Measurements from ENCODE around the gene KCNN3. TPM values are rescaled to one million over a fixed set of nuclear protein-coding genes. Genes with fewer than 3 reads are reported as not detected.

Gene KCNN3
- total and polyA plus RNA-seq, 4 donors: 0.08 to 4.7 (median 1.8) TPM

DNA sequence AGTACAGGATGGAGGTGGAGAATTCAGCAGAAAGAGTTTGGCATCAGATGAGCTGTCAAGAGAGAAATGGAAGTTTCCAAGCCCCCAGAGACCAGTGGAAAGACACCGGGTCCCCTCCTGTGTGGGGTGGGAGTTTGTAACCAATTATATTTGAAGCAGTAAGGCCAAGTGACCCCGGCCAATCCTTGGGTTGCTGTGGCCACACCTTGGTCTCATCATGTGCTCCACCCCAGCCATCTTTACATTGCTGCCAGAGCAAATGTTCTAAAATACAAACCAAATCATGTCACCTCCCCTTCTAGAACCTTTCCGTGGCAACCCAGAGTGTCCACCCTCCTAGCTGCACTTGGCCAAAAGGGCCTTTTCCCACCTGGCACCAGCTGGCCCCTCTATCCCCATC is 86.1 kb downstream of the KCNN3 start:
- WGBS, 2 donors: 85 to 86% methylated on average over 3 of the region's 3 CpGs
- Histone ChIP-seq H3K27me3 (ENCODE audit: control insufficient read depth in 1 of 2, insufficient read depth in 2 of 2, low read length in 1 of 2) (no peaks in the 10 kb centered on the region), H3K27ac (ENCODE audit: low read depth in 1 of 2, low read length in 2 of 2) (no peak overlapping the region), H3K4me1 (ENCODE audit: control insufficient read depth in 1 of 2, insufficient read depth in 2 of 2, low read length in 2 of 2) (no peaks in the 10 kb centered on the region), H3K9me3 (ENCODE audit: control insufficient read depth, low read length) (no peaks in the 10 kb centered on the region), H3K36me3 (ENCODE audit: control insufficient read depth in 1 of 2, insufficient read depth in 2 of 2, low read length in 1 of 2) (no peaks in the 10 kb centered on the region), H3K4me3 (ENCODE audit: low read length in 2 of 2) (no peak overlapping the region)
- intact Hi-C loops (cut with DNase I): no loop called here
- peak in 1 of 2 donors; percentile 53 for DNase-seq
- ATAC-seq (ENCODE audit: low FRiP score): no peak

DNA sequence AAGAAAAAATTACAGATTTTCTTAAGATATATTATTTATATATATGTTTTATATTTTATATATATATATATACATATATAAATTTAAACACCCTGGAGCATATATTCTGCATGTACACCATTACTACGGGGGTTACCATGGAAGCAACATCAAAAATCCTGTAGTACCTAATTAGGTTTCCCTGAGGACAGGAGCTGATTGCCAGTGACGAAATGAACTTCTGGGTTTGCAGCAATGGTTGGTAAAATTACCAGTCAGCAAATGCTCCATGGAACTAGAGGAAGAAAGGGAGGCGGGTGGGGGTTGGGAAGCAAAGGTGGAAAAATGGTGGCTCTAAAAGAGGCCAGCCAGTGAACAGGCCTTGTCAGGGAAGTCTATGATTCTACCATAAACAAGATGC is 89.5 kb downstream of the KCNN3 start:
- Histone ChIP-seq H3K9me3 (ENCODE audit: control insufficient read depth, low read length) (peaks cover 1% of the 10 kb centered on the region), H3K36me3 (ENCODE audit: control insufficient read depth in 1 of 2, insufficient read depth in 2 of 2, low read length in 1 of 2) (no peaks in the 10 kb centered on the region), H3K27me3 (ENCODE audit: control insufficient read depth in 1 of 2, insufficient read depth in 2 of 2, low read length in 1 of 2) (no peaks in the 10 kb centered on the region), H3K4me3 (ENCODE audit: low read length in 2 of 2) (no peak overlapping the region), H3K27ac (ENCODE audit: low read depth in 1 of 2, low read length in 2 of 2) (no peak overlapping the region), H3K4me1 (ENCODE audit: control insufficient read depth in 1 of 2, insufficient read depth in 2 of 2, low read length in 2 of 2) (no peaks in the 10 kb centered on the region)
- no peak for ATAC-seq (ENCODE audit: low FRiP score)
- intact Hi-C loops (cut with DNase I): no loop called here
- DNase-seq: peak in 1 of 2 donors; percentile 13
- WGBS, 2 donors: 79 to 99% methylated on average over 3 of the region's 3 CpGs

DNA sequence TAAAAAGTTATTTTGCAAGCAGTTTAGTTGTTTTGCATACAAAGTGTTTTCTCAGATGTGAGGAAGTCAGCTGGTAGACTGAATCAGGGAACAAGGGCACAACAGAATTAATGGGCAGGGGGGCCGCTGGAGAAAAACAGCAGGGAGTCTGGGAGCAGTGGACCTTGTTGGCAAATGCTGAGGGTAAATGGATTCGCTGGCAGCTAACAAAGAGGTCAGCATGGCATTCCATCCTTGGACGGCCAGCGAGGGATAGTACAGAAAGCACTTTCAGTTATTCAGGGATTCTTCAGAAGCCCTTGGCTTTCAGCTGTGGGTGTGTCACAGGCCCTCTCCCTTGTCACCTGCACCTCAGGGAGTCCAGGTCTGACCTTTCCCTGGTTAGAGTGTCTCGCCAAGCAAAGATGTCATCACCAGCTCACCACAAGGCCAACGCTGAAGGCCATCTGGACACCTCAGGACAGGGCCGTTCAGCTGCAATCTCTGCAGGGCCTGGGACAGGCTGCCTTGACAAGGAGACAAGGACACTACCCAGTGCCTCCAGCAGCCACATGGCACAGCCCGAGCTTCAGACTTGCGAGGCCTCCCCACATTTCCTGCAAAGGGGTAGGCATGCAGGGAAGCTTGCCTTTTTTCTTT is 90.4 kb downstream of the KCNN3 start:
- H3K4me3 ChIP-seq (ENCODE audit: low read length in 2 of 2): no peak overlapping the region
- DNase-seq (peak; percentile 30 to 35), ATAC-seq (ENCODE audit: low FRiP score) (no peak)
- 91 to 92% methylated on average over 9 of the region's 9 CpGs for WGBS, 2 donors
- H3K9me3 ChIP-seq (ENCODE audit: control insufficient read depth, low read length): peaks cover 1% of the 10 kb centered on the region
- H3K27ac ChIP-seq (ENCODE audit: low read depth in 1 of 2, low read length in 2 of 2): no peak overlapping the region
- no peaks in the 10 kb centered on the region for H3K4me1 ChIP-seq (ENCODE audit: control insufficient read depth in 1 of 2, insufficient read depth in 2 of 2, low read length in 2 of 2)
- intact Hi-C loops (cut with DNase I): no loop called here
- H3K27me3 ChIP-seq (ENCODE audit: control insufficient read depth in 1 of 2, insufficient read depth in 2 of 2, low read length in 1 of 2): no peaks in the 10 kb centered on the region
- H3K36me3 ChIP-seq (ENCODE audit: control insufficient read depth in 1 of 2, insufficient read depth in 2 of 2, low read length in 1 of 2): no peaks in the 10 kb centered on the region

DNA sequence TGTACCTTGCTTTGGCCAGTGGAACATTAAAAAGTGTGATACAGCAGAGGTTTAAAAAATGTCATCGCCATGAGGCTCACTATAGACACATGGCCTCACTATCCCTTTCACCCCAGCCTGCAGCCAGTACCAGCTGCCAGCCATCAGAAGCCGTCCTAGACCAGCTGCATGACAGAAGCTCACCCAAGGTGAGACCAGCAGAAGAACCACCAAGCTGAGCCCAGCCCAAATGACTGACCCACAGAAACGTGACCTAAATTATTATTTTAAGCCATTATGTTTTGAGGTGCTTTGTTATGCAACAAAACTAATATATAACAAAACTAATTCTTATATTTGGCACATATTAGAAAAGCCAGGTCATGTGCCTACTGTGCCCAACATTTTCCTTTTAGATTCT is 91.1 kb downstream of the KCNN3 start:
- no peaks in the 10 kb centered on the region for H3K36me3 ChIP-seq (ENCODE audit: control insufficient read depth in 1 of 2, insufficient read depth in 2 of 2, low read length in 1 of 2)
- H3K27me3 ChIP-seq (ENCODE audit: control insufficient read depth in 1 of 2, insufficient read depth in 2 of 2, low read length in 1 of 2): no peaks in the 10 kb centered on the region
- ATAC-seq (ENCODE audit: low FRiP score) (no peak), DNase-seq (peak; percentile 6)
- no peaks in the 10 kb centered on the region for H3K4me1 ChIP-seq (ENCODE audit: control insufficient read depth in 1 of 2, insufficient read depth in 2 of 2, low read length in 2 of 2)
- intact Hi-C loops (cut with DNase I): no loop called here
- H3K9me3 ChIP-seq (ENCODE audit: control insufficient read depth, low read length): peaks cover 1% of the 10 kb centered on the region
- H3K27ac ChIP-seq (ENCODE audit: low read depth in 1 of 2, low read length in 2 of 2): no peak overlapping the region
- WGBS, 2 donors: 93 to 95% methylated on average over 3 of the region's 3 CpGs
- no peak overlapping the region for H3K4me3 ChIP-seq (ENCODE audit: low read length in 2 of 2)

DNA sequence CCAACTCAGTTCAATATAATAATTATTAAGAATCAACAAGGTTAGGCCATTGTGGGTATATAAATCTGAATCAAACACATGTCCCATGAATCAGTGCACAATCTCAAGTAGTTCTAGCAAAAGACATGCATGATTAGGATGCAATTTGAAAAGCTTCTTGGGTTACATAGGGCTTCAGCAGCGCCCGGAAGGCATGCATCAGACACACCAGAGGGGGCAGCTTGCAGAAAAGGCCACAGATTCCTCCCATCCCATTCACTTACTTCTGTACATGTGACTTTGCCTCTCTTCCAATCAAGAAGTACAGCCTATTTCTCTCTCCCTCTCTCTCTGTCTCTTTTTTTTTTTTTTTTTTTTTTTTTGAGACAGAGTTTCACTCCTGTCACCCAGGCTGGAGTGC is 91.8 kb downstream of the KCNN3 start:
- no peak for ATAC-seq (ENCODE audit: low FRiP score)
- H3K4me1 ChIP-seq (ENCODE audit: control insufficient read depth in 1 of 2, insufficient read depth in 2 of 2, low read length in 2 of 2): no peaks in the 10 kb centered on the region
- H3K4me3 ChIP-seq (ENCODE audit: low read length in 2 of 2): no peak overlapping the region
- H3K27ac ChIP-seq (ENCODE audit: low read depth in 1 of 2, low read length in 2 of 2): no peak overlapping the region
- WGBS, 2 donors: 96 to 97% methylated on average over 2 of the region's 2 CpGs
- H3K27me3 ChIP-seq (ENCODE audit: control insufficient read depth in 1 of 2, insufficient read depth in 2 of 2, low read length in 1 of 2): no peaks in the 10 kb centered on the region
- DNase-seq: peak in 1 of 2 donors; percentile 6
- intact Hi-C loops (cut with DNase I): no loop called here
- peaks cover 1% of the 10 kb centered on the region for H3K9me3 ChIP-seq (ENCODE audit: control insufficient read depth, low read length)
- H3K36me3 ChIP-seq (ENCODE audit: control insufficient read depth in 1 of 2, insufficient read depth in 2 of 2, low read length in 1 of 2): no peaks in the 10 kb centered on the region

DNA sequence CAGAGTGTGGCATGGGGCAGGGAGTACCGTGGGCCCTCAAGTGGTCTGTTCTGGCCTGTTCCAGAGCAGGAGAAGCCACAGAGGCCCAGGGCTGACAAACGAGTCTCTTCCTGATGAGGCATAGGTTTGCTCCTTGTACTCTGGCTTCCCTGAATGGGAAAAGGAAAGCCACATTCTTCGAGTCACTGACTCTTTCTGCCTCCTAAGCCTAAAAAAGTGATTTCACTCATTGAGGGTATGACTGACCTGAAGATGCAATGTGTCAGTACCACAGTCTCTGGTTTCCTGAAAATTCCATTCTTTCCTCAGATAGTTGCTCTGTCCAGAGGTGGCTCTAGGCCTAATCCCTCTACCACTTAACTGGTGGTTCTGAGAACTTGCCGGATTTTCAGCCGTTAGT is 92.3 kb downstream of the KCNN3 start:
- Histone ChIP-seq H3K9me3 (ENCODE audit: control insufficient read depth, low read length) (peaks cover 1% of the 10 kb centered on the region), H3K27me3 (ENCODE audit: control insufficient read depth in 1 of 2, insufficient read depth in 2 of 2, low read length in 1 of 2) (no peaks in the 10 kb centered on the region), H3K36me3 (ENCODE audit: control insufficient read depth in 1 of 2, insufficient read depth in 2 of 2, low read length in 1 of 2) (no peaks in the 10 kb centered on the region), H3K4me1 (ENCODE audit: control insufficient read depth in 1 of 2, insufficient read depth in 2 of 2, low read length in 2 of 2) (no peaks in the 10 kb centered on the region), H3K27ac (ENCODE audit: low read depth in 1 of 2, low read length in 2 of 2) (no peak overlapping the region), H3K4me3 (ENCODE audit: low read length in 2 of 2) (no peak overlapping the region)
- peak; percentile 9 to 37 for DNase-seq
- no peak for ATAC-seq (ENCODE audit: low FRiP score)
- intact Hi-C loops (cut with DNase I): no loop called here
- 73 to 84% methylated on average over 5 of the region's 5 CpGs for WGBS, 2 donors

DNA sequence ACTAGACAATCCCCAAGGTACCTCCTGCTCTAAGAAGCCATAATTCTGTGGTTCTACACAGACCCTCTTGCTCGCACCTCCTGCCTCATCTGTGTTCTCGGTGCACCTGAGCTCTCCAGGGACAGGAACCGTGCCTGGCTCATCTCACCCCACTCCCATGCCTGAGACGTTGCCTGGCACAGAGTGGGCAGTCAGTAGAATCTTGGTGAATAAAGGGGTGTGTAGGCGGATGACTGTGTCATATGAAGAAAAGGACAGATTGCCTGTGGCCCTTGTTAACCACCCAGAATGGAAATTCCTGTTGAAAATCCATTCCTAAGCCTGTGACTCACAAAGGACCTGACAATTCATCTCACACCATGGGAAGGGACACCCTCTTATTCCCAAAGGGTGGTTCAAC is 92.9 kb downstream of the KCNN3 start:
- no peak for ATAC-seq (ENCODE audit: low FRiP score)
- no peak overlapping the region for H3K27ac ChIP-seq (ENCODE audit: low read depth in 1 of 2, low read length in 2 of 2)
- DNase-seq: peak; percentile 10 to 32
- H3K27me3 ChIP-seq (ENCODE audit: control insufficient read depth in 1 of 2, insufficient read depth in 2 of 2, low read length in 1 of 2): no peaks in the 10 kb centered on the region
- 83 to 85% methylated on average over 5 of the region's 5 CpGs for WGBS, 2 donors
- peaks cover 1% of the 10 kb centered on the region for H3K9me3 ChIP-seq (ENCODE audit: control insufficient read depth, low read length)
- H3K36me3 ChIP-seq (ENCODE audit: control insufficient read depth in 1 of 2, insufficient read depth in 2 of 2, low read length in 1 of 2): no peaks in the 10 kb centered on the region
- H3K4me3 ChIP-seq (ENCODE audit: low read length in 2 of 2): no peak overlapping the region
- no peaks in the 10 kb centered on the region for H3K4me1 ChIP-seq (ENCODE audit: control insufficient read depth in 1 of 2, insufficient read depth in 2 of 2, low read length in 2 of 2)
- intact Hi-C loops (cut with DNase I): no loop called here

DNA sequence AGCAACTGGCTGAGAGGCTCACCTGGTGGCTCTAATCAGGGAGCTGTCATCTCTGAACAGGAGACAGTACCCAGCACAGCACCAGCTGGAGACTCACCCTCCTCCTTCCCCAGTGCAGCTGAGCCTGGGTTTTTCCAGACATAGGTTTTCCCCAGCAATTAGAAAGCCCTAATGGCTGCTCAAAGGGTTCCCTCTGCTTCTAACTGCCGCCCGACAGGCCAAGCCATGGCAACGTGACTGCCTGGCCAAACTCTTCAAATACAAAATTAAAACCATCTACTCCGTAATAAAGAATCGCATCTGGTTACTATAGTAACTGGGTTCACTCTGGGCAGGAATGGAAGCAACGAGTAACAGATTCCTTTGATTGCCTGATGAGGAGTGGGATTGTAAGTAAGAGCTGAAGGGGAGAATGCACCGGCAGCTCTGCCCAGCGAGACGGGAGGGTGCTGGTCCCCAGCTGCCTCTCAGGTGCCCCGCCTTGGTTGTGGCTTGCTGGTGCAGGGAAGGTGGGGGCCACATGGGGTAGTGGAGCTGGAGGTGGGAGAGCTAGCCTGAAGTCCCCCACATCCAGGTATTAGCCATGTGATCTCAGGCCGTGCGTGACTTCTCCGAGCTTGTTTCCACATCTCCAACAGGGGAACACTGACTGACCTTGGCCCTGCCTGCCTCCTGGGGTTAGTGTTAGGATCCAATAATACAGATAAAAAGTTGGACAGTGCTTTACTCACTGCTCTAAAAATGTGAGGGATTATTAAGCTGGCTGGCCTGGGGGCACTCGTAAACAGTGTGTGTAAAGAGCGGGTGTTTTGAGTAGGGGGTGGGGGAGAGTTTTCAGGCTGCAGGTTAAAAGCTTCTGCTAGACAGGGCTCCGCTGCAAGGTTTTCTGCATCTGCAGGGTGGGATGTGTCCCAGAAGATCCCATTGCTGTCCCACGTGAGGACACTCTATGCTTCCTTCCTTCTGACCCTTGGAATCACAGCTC is 94.2 kb downstream of the KCNN3 start:
- no peaks in the 10 kb centered on the region for H3K36me3 ChIP-seq (ENCODE audit: control insufficient read depth in 1 of 2, insufficient read depth in 2 of 2, low read length in 1 of 2)
- WGBS, 2 donors: 90 to 91% methylated on average over 17 of the region's 17 CpGs
- DNase-seq (peak; percentile 17 to 40), ATAC-seq (ENCODE audit: low FRiP score) (no peak)
- H3K27ac ChIP-seq (ENCODE audit: low read depth in 1 of 2, low read length in 2 of 2): no peak overlapping the region
- intact Hi-C loops (cut with DNase I): no loop called here
- H3K4me1 ChIP-seq (ENCODE audit: control insufficient read depth in 1 of 2, insufficient read depth in 2 of 2, low read length in 2 of 2): no peaks in the 10 kb centered on the region
- H3K9me3 ChIP-seq (ENCODE audit: control insufficient read depth, low read length): peaks cover 1% of the 10 kb centered on the region
- no peak overlapping the region for H3K4me3 ChIP-seq (ENCODE audit: low read length in 2 of 2)
- H3K27me3 ChIP-seq (ENCODE audit: control insufficient read depth in 1 of 2, insufficient read depth in 2 of 2, low read length in 1 of 2): no peaks in the 10 kb centered on the region
